Measurements from ENCODE around the gene GSN.

- TF ChIP-seq CTCF (IDR thresholded peaks at IDR 0.05) = no peak
- TF ChIP-seq POLR2A (IDR thresholded peaks at IDR 0.05) = no peak
- TF ChIP-seq EP300 (IDR thresholded peaks at IDR 0.05) = no peak
These were observed 4.5 kb downstream of the GSN start for GRCh38 chr9:121272401-121272948.
